ENCODE measurements around the gene CCDC195. TPM values are rescaled to one million over a fixed set of nuclear protein-coding genes. Genes with fewer than 3 reads are reported as not detected.
"Not testable (repeated sequence)": the region's sequence is repeated elsewhere in the genome, so short reads cannot be mapped to it uniquely, and the experiment has no call there.

Gene CCDC195
- total RNA-seq, 1 experiment from 2014 or later: not detected

DNA sequence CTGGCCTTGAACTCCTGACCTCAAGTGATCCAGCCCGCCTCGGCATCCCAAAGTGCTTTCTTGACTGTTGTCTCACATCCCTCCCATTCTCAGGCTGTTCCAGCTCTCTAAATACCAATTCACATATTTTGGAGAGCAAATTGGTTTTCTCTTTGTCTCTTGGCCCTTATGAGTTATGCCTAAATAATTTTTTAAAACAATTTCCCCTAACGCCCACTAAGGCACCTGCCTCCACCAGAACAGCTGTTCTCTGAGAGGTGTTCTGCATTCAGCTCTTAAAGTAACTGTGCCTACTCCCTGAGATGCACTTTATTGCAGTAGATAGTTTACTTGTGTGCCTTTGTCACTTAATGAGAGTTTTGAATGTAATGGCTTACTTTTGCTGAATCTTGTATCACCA, 6.9 kb downstream of the CCDC195 start:
- in situ Hi-C loops (cut with HindIII; ENCODE audit: low sequenced_read_pairs): no loop called here
- no peak for DNase-seq (ENCODE audit: low spot score)

DNA sequence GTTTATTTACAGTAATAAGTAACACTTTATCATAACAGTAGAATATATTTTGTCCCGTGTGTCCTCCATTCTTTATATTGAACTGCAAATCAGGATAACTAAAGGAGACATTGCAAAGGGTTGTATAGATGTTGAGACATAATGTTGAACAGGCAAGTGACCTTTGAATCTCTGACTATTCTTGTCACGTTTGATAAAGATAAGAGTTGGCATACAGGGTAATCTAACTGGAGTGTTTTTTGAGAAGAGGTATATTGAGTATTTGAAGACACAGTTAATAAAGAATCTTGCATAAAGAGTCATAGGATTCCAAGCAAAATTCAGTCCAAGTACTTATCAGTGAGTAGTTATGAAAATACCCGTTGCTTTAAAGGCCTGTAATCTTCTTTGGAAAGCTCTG, 21.7 kb downstream of the CCDC195 start:
- in situ Hi-C loops (cut with HindIII; ENCODE audit: low sequenced_read_pairs): no loop called here
- DNase-seq (ENCODE audit: low spot score): no peak

DNA sequence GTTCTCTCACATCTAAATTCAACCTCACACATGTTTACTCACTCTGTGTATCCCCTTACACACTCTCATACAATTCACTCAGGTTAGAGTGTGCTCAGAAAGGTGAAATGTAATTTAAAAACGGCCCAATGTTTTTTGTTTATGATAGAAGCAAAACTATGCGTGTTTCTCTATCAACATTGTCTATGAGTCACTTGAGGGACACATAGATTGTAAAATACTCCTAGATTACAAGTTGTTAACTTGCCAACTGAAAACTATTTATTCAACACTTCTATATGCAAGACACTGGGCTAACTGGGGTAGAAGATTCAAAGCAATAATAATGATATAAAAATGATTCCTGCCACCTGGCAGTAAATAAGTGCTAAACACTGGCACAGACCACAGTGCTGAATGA, 24.6 kb downstream of the CCDC195 start:
- in situ Hi-C loops (cut with HindIII; ENCODE audit: low sequenced_read_pairs): no loop called here
- no peak for DNase-seq (ENCODE audit: low spot score)

DNA sequence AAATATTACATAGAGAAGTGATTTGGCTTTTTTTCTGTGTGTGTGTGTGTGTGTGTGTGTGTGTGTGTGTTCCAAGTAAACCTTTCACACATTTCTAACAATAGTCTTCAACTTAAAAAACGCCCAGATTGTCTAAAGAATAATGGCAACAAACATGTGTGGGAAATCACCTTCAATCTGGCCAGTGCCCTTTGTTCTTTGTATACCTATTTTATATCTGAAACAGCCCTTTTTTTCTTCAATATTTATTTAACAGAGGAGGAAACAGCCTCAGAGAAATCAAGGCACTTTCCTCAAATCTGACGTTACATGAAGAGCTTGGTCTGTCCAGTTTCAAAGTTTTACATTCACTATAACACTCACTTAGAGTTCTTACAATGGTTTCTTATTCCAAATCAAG, 25.3 kb downstream of the CCDC195 start:
- in situ Hi-C loops (cut with HindIII; ENCODE audit: low sequenced_read_pairs): no loop called here

DNA sequence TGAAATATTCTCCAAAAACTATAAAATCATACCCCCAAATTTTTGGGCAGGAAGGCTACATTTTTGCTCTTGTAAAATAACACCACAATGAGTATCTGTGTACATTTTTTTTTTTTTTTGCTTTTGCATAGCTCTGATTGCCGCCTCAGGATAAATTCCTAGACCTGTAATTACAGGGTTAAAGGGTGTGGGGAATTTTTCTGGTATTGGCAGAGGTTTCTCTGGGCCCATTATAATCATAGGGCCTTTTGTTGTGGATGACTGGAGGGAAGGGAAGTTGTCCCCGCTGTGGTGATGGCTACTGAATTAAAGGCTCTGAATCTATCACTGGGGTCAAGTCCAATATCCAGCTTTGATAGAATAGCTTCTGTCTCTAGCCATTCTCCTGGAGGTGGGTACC, 26.6 kb downstream of the CCDC195 start:
- in situ Hi-C loops (cut with HindIII; ENCODE audit: low sequenced_read_pairs): no loop called here
- DNase-seq (ENCODE audit: low spot score): no peak

More for the DNA sequence above, 25.3 kb downstream of the CCDC195 start:
- no peak for DNase-seq (ENCODE audit: low spot score)

DNA sequence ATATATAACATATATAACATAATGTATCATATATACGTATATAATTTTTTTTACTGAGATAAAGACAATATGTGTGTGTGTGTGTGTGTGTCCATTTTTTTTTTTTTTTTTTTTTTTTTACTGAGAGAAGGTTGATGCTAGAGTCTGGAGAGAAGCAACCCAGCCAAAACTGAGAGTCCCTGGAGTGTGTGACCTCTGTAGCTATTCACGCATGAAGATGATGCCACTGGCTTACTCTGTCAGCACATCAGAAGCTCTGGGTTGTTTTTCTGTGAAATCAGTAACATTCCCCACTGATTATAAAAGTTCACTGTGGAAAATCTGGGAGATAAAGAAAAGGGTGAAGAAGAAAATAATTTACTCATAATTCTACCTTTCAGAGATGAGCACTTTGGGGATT, 27.2 kb downstream of the CCDC195 start:
- in situ Hi-C loops (cut with HindIII; ENCODE audit: low sequenced_read_pairs): no loop called here
- no peak for DNase-seq (ENCODE audit: low spot score)

DNA sequence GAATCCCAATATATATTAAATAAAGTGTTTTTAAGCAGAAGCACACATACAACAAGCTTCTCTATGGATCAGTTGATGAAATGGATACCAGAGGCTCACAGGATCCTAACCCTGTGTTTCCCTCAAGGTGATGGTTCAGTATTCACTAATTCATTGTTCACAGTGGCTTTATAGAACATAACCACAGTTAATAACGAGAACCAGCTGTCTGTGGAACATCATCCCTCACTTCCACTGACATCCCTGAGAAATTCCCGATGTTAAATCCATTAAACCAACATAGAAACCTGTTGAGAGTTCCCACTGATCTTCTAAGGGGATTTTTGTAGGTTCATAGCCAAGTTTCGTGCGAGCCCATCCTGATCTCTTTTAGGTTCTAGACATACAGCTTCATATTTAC, 29.0 kb downstream of the CCDC195 start:
- no peak for DNase-seq (ENCODE audit: low spot score)

DNA sequence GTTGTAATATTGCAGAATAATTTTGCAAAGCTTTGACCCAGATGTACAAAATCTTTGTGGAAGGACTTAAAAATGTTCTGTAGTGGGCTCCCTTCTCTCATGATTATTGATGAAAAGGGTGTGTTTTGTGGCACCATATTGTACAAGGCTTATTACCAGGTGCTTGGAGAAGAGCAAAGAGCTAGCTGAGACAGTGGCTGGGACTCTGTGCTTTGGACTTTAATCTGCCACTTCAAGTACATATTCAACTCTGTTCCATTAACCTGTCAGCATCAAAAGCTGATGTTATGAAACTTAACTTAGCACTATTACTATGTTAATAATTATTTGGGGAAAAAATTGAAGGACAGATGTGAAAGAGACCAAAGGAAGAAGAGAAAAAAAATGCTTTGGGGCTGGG, 31.0 kb downstream of the CCDC195 start:
- in situ Hi-C loops (cut with HindIII; ENCODE audit: low sequenced_read_pairs): no loop called here

More for the DNA sequence above, 29.0 kb downstream of the CCDC195 start:
- in situ Hi-C loops (cut with HindIII; ENCODE audit: low sequenced_read_pairs): no loop called here

DNA sequence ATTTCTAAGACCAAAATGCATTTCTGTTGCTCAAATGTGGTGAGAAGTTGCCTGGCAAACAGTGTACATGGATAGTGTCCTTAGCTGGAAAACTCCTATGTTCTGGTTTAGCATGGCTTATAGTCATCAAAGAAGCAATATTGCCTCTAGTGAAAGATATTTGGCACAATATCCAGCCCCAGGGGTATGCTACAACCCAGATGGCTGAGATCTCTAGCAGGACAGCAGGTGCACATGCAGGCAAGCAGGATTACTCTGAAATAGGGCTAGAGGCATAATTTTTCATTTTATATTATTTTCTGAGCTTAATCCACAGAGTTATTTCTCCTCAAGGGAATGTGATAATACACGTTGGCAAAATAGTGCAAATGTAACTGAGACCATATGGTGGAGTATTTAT, 34.0 kb downstream of the CCDC195 start:
- DNase-seq (ENCODE audit: low spot score): no peak
- in situ Hi-C loops (cut with HindIII; ENCODE audit: low sequenced_read_pairs): no loop called here

More for the DNA sequence above, 31.0 kb downstream of the CCDC195 start:
- no peak for DNase-seq (ENCODE audit: low spot score)

DNA sequence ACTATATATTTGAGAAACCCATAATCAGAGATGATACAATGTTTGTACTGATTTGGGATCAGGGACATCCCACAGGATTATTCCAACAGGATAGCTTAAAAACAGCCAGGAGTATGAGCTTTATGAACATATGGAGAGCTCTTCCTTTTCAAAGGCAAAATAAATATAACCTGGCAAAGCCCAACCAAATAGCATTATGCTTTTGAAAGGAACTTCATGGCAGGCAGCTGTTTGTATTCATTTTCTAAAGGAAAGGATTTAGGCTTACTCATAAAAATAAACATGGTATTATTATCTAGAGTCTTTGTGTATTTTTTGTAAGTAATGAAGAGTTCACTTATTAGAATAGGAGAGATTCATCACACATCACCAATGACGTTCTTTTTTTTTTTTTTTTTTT, 44.4 kb downstream of the CCDC195 start:
- in situ Hi-C loops (cut with HindIII; ENCODE audit: low sequenced_read_pairs): no loop called here
- DNase-seq (ENCODE audit: low spot score): no peak

DNA sequence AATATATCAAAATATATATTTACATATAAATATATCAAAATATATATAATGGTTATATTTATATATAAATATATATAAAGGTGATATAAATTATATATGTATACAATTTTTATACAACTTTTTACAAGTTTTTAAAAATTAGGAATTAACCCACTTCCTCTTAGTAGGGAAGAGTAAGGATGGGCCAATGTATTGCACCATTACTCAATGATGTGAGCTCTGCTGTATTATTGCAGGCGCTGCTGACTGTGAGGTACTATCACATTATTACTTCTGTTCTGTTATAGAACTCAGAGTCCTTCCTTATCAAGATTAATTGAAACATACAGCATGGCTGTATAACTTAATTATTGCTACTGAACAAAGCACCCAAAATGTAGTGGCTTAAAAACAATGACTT, 46.0 kb downstream of the CCDC195 start:
- in situ Hi-C loops (cut with HindIII; ENCODE audit: low sequenced_read_pairs): no loop called here
- no peak for DNase-seq (ENCODE audit: low spot score)

DNA sequence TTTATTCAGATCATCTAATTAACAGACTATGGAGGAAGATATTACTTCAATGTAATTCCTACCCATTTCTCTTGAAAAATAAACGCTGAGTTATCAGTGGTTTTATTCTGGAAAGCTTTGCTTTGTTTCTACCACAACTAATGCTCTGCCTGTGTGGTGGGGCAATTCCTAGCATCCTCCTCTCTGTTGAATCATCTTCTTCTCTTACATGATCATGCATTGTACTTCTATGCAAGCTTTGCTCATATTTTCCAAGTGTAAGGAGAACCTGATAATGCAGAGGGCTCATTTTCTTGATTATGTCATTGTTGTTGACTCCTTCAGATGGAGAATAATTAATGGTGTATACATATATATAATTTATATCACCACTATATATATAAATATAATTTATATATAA, 46.7 kb downstream of the CCDC195 start:
- in situ Hi-C loops (cut with HindIII; ENCODE audit: low sequenced_read_pairs): no loop called here
- no peak for DNase-seq (ENCODE audit: low spot score)

DNA sequence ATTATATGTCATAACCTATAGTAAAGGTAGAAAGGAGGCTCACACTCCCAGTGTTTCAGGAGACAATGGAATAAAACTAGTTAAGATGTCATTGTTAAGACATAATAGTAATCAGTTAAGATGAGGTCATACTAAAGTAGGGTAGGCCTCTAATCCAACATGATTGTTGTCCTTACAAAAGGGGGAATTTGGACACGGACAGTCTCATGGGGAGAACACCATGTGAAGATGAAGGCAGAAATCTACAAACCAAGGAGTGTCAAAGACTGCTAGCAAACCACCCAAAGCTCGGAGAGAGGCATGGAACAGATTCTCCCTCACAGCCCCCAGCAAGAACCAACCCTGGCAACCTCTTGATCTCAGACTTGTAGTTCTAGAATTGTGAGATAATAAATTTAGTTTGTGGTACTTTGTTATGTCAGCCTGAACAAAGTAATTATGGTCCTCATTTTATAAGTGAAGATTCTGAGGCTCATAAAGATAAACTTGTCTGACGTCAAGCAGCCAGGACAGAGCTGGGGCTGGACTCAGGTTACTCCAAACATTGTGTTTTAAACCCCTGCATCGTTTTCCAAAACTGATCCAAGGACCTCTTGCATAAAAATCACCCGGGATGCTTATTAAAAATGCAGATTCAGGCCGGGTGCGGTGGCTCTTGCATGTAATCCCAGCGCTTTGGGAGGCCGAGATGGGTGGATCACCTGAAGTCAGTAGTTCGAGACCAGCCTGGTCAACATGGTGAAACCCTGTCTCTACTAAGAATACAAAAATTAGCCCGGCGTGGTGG, 47.8 kb downstream of the CCDC195 start:
- in situ Hi-C loops (cut with HindIII; ENCODE audit: low sequenced_read_pairs): no loop called here
- no peak for DNase-seq (ENCODE audit: low spot score)

DNA sequence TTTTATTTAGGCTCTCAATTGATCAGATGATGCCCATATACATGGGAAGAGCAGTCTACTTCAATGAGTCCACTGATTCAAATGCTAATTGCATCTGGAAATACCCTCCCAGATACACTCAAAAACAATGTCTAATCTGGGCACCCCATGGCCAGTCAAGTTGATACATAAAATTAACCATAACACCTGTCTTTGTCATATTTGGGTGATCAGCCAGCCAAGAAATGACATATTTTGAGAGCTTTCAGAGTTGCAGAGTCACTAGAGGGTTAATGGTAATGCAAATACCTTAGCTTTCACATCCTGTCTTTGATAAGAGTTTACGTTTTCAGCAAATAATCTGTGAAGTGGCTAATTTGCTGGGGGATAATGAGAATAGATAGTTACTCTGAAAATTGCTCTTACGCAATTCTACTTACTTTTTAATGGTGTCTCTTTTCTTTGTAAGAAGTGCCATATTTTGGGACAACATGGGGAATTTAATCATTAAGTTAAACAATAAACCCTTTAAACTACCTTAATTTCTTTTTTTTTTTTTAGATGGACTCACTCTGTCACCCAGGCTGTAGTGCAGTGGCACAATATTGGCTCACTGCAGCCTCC, 49.1 kb downstream of the CCDC195 start:
- no peak for DNase-seq (ENCODE audit: low spot score)
- in situ Hi-C loops (cut with HindIII; ENCODE audit: low sequenced_read_pairs): no loop called here

DNA sequence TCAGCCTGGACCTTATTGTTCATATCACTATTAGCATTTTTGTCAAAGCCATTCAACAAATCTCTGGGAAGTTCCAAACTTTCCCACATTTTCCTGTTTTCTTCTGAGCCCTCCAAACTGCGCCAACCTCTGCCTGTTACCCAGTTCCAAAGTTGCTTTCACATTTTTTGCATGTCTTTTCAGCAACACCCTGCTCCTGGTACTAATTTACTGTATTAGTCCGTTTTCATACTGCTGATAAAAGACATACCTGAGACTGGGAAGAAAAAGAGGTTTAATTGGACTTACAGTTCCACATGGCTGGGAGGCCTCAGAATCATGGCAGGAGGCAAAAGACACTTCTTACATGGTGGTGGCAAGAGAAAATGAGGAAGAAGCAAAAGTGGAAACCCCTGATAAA, 52.8 kb downstream of the CCDC195 start:
- DNase-seq (ENCODE audit: low spot score); in situ Hi-C loops (cut with HindIII; ENCODE audit: low sequenced_read_pairs): not testable (repeated sequence)

DNA sequence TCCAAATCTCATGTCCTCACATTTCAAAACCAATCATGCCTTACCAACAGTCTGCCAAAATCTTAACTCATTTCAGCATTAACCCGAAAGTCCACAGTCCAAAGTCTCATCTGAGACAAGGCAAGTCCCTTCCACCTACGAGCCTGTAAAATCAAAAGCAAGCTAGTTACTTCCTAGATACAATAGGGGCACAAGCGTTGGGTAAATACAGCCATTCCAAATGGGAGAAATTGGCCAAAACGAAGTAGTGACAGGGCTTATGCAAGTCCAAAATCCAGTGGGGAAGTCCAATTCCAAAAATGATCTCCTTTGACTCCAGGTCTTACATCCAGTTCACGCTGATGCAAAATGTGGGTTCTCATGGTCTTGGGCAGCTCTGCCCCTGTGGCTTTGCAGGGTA, 54.5 kb downstream of the CCDC195 start:
- in situ Hi-C loops (cut with HindIII; ENCODE audit: low sequenced_read_pairs); DNase-seq (ENCODE audit: low spot score): not testable (repeated sequence)

DNA sequence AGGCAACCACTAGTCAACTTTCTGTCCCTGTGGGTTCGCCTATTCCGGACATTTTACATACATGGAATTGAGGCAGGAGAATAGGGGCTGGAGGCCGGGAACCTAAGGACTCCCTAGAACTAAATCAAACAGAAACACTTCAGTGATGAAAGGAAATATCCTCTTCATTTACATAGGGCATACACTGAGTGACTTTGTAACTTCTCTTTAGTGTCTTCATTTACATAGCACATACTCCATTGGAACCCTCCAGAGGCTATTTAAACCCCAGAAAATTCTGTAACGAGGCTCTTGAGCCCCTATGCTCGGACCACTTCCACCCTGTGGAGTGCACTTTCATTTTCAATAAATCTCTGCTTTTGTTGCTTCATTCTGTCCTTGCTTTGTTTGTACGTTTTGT, 56.5 kb downstream of the CCDC195 start:
- in situ Hi-C loops (cut with HindIII; ENCODE audit: low sequenced_read_pairs): no loop called here

DNA sequence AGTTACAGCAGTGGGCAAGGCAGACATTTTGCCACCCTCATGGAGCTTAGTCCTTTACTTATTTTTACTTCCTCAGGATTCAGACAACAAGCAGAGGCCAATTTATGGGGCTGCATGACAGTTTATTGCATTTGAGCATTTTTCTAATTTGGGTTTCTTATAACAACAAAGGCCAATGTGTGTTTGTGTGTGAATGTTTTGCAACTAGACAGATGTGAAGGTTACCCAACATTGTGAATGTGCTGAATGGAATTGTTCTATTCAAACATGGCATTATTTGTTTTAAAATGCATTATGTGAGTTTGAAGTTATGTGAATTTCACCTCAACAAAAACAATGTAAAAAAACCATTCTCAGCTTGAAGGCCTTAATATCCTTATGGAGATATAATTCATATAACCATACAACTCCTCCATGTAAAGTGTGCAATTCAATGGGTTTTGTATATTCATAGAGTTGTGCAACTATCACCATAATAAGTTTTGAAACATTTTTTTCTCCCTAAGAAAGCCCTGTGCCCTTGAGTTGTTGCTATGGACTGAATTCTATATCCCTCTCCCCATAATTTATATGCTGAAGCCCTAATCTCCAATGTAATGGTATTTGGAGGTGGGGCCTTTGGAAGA, 57.3 kb downstream of the CCDC195 start:
- in situ Hi-C loops (cut with HindIII; ENCODE audit: low sequenced_read_pairs): no loop called here
- no peak for DNase-seq (ENCODE audit: low spot score)

More for the DNA sequence above, 56.5 kb downstream of the CCDC195 start:
- DNase-seq (ENCODE audit: low spot score): no peak

DNA sequence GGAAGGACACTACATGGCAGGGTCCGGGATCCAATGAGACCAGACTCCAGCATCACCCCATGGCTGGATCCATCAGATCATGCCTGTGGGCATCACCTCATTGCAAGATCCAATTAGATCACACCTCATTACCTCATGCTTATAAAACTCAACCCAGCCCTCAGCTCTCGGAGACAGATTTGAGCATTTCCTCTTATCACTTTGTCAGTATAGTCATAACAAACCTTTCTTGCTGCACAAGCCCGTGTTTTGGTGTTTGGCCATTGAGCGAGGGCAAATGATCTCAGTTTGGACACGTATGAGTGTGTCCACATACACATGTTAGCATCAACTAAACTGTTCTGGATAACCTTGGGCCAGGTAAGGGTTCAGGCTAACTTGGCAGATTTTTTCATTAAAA, 58.8 kb downstream of the CCDC195 start:
- no peak for DNase-seq (ENCODE audit: low spot score)
- in situ Hi-C loops (cut with HindIII; ENCODE audit: low sequenced_read_pairs): no loop called here

DNA sequence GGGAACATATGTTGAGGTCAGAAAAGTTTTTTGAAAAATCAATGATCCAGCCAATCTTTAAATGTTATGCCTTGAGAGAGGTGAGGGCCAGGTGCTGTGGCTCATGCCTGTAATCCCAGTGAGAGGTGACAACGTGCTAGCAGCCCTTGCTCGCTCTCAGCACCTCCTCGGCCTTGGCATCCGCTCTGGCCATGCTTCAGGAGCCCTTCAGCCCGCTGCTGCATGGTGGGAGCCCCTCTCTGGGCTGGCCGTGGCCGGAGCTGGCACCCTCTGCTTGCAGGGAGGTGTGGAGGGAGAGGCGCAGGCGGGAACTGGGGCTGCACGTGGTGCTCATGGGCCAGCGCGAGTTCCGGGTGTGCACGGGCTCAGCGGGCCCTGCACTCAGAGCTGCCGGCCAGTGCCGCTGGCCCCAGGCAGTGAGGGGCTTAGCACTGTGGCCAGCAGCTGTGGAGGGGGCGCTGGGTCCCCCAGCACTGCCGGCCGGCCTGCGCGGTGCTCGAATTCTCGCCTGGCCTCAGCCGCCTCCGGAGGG, 61.1 kb downstream of the CCDC195 start:
- in situ Hi-C loops (cut with HindIII; ENCODE audit: low sequenced_read_pairs): no loop called here

More for the DNA sequence above, 61.1 kb downstream of the CCDC195 start:
- DNase-seq (ENCODE audit: low spot score): no peak

All from G401 (cell line).